ENCODE results near the gene FXYD1.

DNA sequence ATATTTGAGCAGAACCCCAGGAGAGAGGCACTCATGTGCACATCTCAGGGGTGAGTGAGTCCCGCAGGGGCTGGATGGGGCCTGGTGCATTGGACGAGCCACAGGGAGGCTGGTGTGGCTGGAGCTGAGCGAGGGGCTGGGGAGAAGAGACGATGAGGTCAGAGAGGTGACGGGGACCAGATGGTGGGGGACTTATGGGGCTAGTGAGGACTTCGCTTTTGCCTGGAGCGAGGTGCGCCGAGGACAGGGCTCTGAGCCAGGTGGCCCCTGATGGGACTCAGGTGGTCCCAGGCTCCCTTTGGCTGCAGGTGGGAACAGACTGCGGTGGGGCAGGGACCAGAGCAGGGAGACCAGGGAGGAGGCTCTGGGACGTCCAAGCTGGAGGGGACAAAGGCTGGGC, 29.9 kb upstream of the FXYD1 start:
- TF ChIP-seq, protein P1, sequence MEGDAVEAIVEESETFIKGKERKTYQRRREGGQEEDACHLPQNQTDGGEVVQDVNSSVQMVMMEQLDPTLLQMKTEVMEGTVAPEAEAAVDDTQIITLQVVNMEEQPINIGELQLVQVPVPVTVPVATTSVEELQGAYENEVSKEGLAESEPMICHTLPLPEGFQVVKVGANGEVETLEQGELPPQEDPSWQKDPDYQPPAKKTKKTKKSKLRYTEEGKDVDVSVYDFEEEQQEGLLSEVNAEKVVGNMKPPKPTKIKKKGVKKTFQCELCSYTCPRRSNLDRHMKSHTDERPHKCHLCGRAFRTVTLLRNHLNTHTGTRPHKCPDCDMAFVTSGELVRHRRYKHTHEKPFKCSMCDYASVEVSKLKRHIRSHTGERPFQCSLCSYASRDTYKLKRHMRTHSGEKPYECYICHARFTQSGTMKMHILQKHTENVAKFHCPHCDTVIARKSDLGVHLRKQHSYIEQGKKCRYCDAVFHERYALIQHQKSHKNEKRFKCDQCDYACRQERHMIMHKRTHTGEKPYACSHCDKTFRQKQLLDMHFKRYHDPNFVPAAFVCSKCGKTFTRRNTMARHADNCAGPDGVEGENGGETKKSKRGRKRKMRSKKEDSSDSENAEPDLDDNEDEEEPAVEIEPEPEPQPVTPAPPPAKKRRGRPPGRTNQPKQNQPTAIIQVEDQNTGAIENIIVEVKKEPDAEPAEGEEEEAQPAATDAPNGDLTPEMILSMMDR (IDR thresholded peaks at IDR 0.05; ENCODE audit: borderline replicate concordance, extremely low read depth, low read length, poor library complexity, severe bottlenecking), result no peak
- TF ChIP-seq EZH2 (IDR thresholded peaks at IDR 0.05; ENCODE audit: borderline replicate concordance, low read depth, low read length, severe bottlenecking), result no peak

Data from DND-41 (cell line).